ENCODE measurements around the gene GKAP1. TPM values are rescaled to one million over a fixed set of nuclear protein-coding genes. Genes with fewer than 3 reads are reported as not detected.

GKAP1 gene
- total RNA-seq, 2 experiments from 2014 or later, result 3.9 to 4.4 TPM

DNA sequence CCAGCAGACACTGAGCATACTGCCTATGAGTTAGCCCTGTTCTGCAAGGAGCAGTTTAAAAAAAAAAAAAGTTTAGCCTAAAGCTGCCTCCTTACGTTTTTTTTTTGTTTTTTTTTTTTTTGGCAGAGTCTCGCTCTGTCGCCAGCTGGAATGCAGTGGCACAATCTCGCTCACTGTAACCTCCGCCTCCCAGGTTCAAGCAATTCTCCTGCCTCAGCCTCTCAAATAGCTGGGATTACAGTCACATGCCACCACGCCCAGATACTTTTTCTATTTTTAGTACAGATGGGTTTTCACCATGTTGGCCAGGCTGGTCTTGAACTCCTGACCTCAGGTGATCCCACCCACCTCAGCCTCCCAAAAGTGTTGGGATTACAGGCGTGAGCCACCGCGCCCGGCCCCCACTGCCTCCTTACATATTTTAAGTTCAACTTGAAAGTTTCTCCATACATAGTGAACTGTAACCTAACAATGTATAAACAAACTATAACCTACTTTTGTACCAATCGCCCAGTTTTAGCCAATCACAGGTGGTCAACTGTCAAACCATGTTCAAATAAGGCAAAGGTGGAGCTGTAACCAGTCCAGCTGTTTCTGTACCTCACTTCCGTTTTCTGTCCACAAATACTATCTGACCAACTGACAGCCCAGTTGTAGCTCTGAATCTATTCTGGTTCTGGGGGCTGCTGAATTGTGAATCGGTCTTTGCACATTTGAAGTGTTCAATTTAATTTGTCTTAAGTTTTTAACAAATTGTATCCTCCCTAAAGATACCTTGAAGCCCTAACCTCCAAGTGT, 17.1 kb downstream of the GKAP1 start:
- no peaks in the 10 kb centered on the region for H3K4me1 Mint-ChIP-seq (ENCODE audit: low read depth)
- no peaks in the 10 kb centered on the region for H3K9me3 Mint-ChIP-seq
- intact Hi-C loops (cut with micrococcal nuclease), result no loop called here
- CTCF ChIA-PET, result no interaction called here
- no peak for DNase-seq
- H3K36me3 Mint-ChIP-seq (ENCODE audit: low read depth), result peaks cover 3% of the 10 kb centered on the region
- POLR2A ChIA-PET, result no interaction called here
- H3K27me3 Mint-ChIP-seq, result no peaks in the 10 kb centered on the region
- no peak overlapping the region for H3K4me3 Mint-ChIP-seq
- no peak overlapping the region for H3K27ac Mint-ChIP-seq
- ATAC-seq, result no peak
- no peak for TF ChIP-seq CTCF (IDR thresholded peaks at IDR 0.05)

- no peak overlapping the region for H3K27ac Mint-ChIP-seq
- no peaks in the 10 kb centered on the region for H3K9me3 Mint-ChIP-seq
- no peak for TF ChIP-seq CTCF (IDR thresholded peaks at IDR 0.05)
- intact Hi-C loops (cut with micrococcal nuclease), result no loop called here
- peaks cover 3% of the 10 kb centered on the region for H3K4me1 Mint-ChIP-seq (ENCODE audit: low read depth)
- H3K27me3 Mint-ChIP-seq, result no peaks in the 10 kb centered on the region
- H3K36me3 Mint-ChIP-seq (ENCODE audit: low read depth), result no peaks in the 10 kb centered on the region
- H3K4me3 Mint-ChIP-seq, result no peak overlapping the region
- ChIA-PET CTCF (no interaction called here), POLR2A (no interaction called here)
- no peak for ATAC-seq
- DNase-seq, result no peak
These were observed 23.5 kb downstream of the GKAP1 start for GRCh38 chr9:83794051-83794450.

DNA sequence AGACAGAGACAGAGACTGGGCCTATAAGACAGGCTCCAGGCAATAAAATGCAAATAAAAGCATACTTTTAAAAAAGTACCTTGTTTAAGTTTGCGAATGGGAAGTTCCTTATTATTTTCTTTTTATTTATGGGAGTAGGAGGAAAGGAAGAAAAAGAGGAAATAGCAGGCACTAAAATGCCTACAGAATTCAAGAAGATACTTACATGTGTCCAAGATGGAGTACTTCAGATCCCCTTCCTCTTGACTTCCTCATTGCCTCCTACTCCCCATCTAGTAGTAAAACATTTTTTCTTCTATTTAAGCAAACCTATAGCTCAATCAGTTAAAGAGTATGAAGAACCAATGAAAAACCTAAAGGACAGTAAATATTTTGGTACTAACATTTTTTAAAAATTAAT, 24.8 kb downstream of the GKAP1 start:
- DNase-seq, result no peak
- Mint-ChIP-seq H3K27me3 (no peaks in the 10 kb centered on the region), H3K9me3 (no peaks in the 10 kb centered on the region), H3K4me1 (ENCODE audit: low read depth) (peaks cover 3% of the 10 kb centered on the region), H3K36me3 (ENCODE audit: low read depth) (no peaks in the 10 kb centered on the region), H3K27ac (no peak overlapping the region), H3K4me3 (no peak overlapping the region)
- ChIA-PET POLR2A (no interaction called here), CTCF (no interaction called here)
- intact Hi-C loops (cut with micrococcal nuclease), result no loop called here
- no peak for TF ChIP-seq CTCF (IDR thresholded peaks at IDR 0.05)
- ATAC-seq, result no peak

DNA sequence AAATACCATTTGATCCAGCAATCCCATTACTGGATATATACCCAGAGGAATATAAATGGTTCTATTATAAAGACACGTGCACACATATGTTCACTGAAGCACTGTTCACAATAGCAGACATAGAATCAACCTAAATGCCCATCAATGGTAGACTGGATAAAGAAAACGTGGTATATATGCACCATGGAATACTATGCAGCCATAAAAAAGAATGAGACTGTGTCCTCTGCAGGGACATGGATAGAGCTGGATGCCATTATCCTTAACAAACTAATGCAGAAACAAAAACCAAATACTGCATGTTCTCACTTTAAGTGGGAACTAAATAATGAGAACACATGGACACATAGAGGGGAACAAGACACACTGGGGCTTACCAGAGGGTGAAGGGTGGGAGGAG, 39.4 kb downstream of the GKAP1 start:
- H3K27me3 Mint-ChIP-seq, result no peaks in the 10 kb centered on the region
- ChIA-PET CTCF (no interaction called here), POLR2A (interaction anchor here (0.6 kb wide), 1 partner anchor 125 kb away, joined by 3 read pairs; no protein-coding TSS in a partner anchor)
- peaks cover 2% of the 10 kb centered on the region for H3K9me3 Mint-ChIP-seq
- no peak overlapping the region for H3K27ac Mint-ChIP-seq
- no peak for ATAC-seq
- H3K36me3 Mint-ChIP-seq (ENCODE audit: low read depth), result no peaks in the 10 kb centered on the region
- TF ChIP-seq CTCF (IDR thresholded peaks at IDR 0.05), result no peak
- intact Hi-C loops (cut with micrococcal nuclease), result no loop called here
- no peak for DNase-seq
- no peaks in the 10 kb centered on the region for H3K4me1 Mint-ChIP-seq (ENCODE audit: low read depth)
- no peak overlapping the region for H3K4me3 Mint-ChIP-seq

GRCh38 chr9:83775932-83776331, 41.6 kb downstream of the GKAP1 start:
- Mint-ChIP-seq H3K9me3 (peaks cover 2% of the 10 kb centered on the region), H3K4me1 (ENCODE audit: low read depth) (no peaks in the 10 kb centered on the region), H3K27me3 (no peaks in the 10 kb centered on the region), H3K4me3 (no peak overlapping the region), H3K36me3 (ENCODE audit: low read depth) (no peaks in the 10 kb centered on the region), H3K27ac (no peak overlapping the region)
- ChIA-PET CTCF (interaction anchor here (1.3 kb wide), 1 partner anchor 15 kb away, joined by 3 read pairs; no protein-coding TSS in a partner anchor), POLR2A (no interaction called here)
- no peak for TF ChIP-seq CTCF (IDR thresholded peaks at IDR 0.05)
- intact Hi-C loops (cut with micrococcal nuclease), result no loop called here
- ATAC-seq (no peak), DNase-seq (no peak)
